HepG2 (cell line): ENCODE data around the gene COPS8. TPM values are rescaled to one million over a fixed set of nuclear protein-coding genes. Genes with fewer than 3 reads are reported as not detected.
A peak's percentile ranks its signal among the peaks of the same experiment; 100 is the strongest.

Experiments
- ATRX ChIP-seq: sonication (generic); formaldehyde crosslinking; IDR thresholded peaks from 2 replicates; pipeline ENCODE4 v1.4.0; 2020; ENCODE audit warnings: missing genetic modification reagents, borderline replicate concordance
- GLMP ChIP-seq: sonication (generic); formaldehyde crosslinking; IDR thresholded peaks from 2 replicates; pipeline ENCODE4 v1.9.0; 2021; ENCODE audit warnings: missing genetic modification reagents, mild to moderate bottlenecking, borderline replicate concordance
- IKZF4 ChIP-seq: sonication (generic); formaldehyde crosslinking; IDR thresholded peaks from 2 replicates; pipeline ENCODE4 v1.5.1; 2020; ENCODE audit warnings: borderline replicate concordance, mild to moderate bottlenecking, low read depth, missing genetic modification reagents; ENCODE audit errors: not compliant biosample characterization
- JDP2 ChIP-seq: sonication (generic); formaldehyde crosslinking; IDR thresholded peaks from 2 replicates; pipeline ENCODE4 v1.8.1; 2022; ENCODE audit warnings: missing genetic modification reagents, borderline replicate concordance
- SALL2 ChIP-seq: sonication (generic); formaldehyde crosslinking; IDR thresholded peaks from 2 replicates; pipeline ENCODE4 v1.8.1; 2023; ENCODE audit warnings: mild to moderate bottlenecking, missing genetic modification reagents, inconsistent platforms
- TBP ChIP-seq: sonication (generic); formaldehyde crosslinking; IDR thresholded peaks from 2 replicates; pipeline ENCODE4 v1.5.0; 2020; ENCODE audit warnings: missing genetic modification reagents
- ZBTB7A ChIP-seq: sonication (generic); formaldehyde crosslinking; IDR thresholded peaks from 2 replicates; pipeline ENCODE4 v1.8.0; 2022; ENCODE audit warnings: mild to moderate bottlenecking, missing genetic modification reagents
- ZNF274 ChIP-seq: sonication (generic); formaldehyde crosslinking; IDR thresholded peaks from 2 replicates; pipeline ENCODE4 v1.5.1; 2020; ENCODE audit warnings: mild to moderate bottlenecking, missing genetic modification reagents
- ZNF556 ChIP-seq: sonication (generic); formaldehyde crosslinking; IDR thresholded peaks from 2 replicates; pipeline ENCODE4 v1.4.0; 2020; ENCODE audit warnings: mild to moderate bottlenecking, missing genetic modification reagents, borderline replicate concordance
- ZNF747 ChIP-seq: sonication (generic); formaldehyde crosslinking; IDR thresholded peaks from 2 replicates; pipeline ENCODE4 v1.8.1; 2023; ENCODE audit warnings: missing genetic modification reagents, mild to moderate bottlenecking, borderline replicate concordance
- ZNF749 ChIP-seq: sonication (generic); formaldehyde crosslinking; IDR thresholded peaks from 2 replicates; pipeline ENCODE4 v1.8.0; 2022; ENCODE audit warnings: mild to moderate bottlenecking, missing genetic modification reagents, moderate library complexity, borderline replicate concordance
- ZNF75D ChIP-seq: sonication (generic); formaldehyde crosslinking; IDR thresholded peaks from 2 replicates; pipeline ENCODE4 v1.8.1; 2023; ENCODE audit warnings: missing genetic modification reagents, mild to moderate bottlenecking, borderline replicate concordance
- polyA plus RNA-seq, 8 experiments: library from polyadenylated mRNA; depleted of rRNA in 3 of 8; stranded (reverse) in 7 of 8; unstranded in 1 of 8; fragments of >200 nt; fragmentation: Illumina TruSeq in 4 of 8; extraction: Trizol in 4 of 8; gene quantifications; 2 replicates each; pipeline versions ENCODE4 v1.2.1 to v1.2.3, GENCODE V29; 2011 to 2016; ENCODE audit warnings: low read depth in 4 of 8, missing spikeins in 1 of 8, mixed read lengths in 1 of 8; ENCODE audit not compliant: insufficient read depth in 1 of 8
- total RNA-seq, 5 experiments: library from RNA; depleted of rRNA; stranded (reverse); fragments of >200 nt; fragmentation: Illumina TruSeq; extraction: Trizol; gene quantifications; 2 replicates each; pipeline ENCODE4 v1.2.3, GENCODE V29; 2016; ENCODE audit warnings: low read depth in 1 of 5
- TF ChIP-seq, protein P1 (sequence below): sonication (generic); formaldehyde crosslinking; IDR thresholded peaks from 2 replicates; pipeline ENCODE4 v1.4.0; 2020; ENCODE audit warnings: missing genetic modification reagents
- TF ChIP-seq, protein P2 (sequence below): sonication (generic); formaldehyde crosslinking; IDR thresholded peaks from 2 replicates; pipeline ENCODE4 v1.4.0; 2020; ENCODE audit warnings: mild to moderate bottlenecking, missing genetic modification reagents
- TF ChIP-seq, protein P3 (sequence below): sonication (generic); formaldehyde crosslinking; IDR thresholded peaks from 2 replicates; pipeline ENCODE4 v1.5.1; 2020; ENCODE audit warnings: missing genetic modification reagents, mild to moderate bottlenecking, borderline replicate concordance
- TF ChIP-seq, protein P4 (sequence below): sonication (generic); formaldehyde crosslinking; IDR thresholded peaks from 2 replicates; pipeline ENCODE4 v1.4.0; 2020; ENCODE audit warnings: missing genetic modification reagents

Gene COPS8
- total and polyA plus RNA-seq, 2 of the 13 experiments (the other 11 are each of a cell fraction or from before 2014, with no cell fraction given), result 86.3 to 96.6 TPM

GRCh38 chr2:237085248-237086221 lies at the start of gene COPS8 (continued):
- TF ChIP-seq, protein P1, sequence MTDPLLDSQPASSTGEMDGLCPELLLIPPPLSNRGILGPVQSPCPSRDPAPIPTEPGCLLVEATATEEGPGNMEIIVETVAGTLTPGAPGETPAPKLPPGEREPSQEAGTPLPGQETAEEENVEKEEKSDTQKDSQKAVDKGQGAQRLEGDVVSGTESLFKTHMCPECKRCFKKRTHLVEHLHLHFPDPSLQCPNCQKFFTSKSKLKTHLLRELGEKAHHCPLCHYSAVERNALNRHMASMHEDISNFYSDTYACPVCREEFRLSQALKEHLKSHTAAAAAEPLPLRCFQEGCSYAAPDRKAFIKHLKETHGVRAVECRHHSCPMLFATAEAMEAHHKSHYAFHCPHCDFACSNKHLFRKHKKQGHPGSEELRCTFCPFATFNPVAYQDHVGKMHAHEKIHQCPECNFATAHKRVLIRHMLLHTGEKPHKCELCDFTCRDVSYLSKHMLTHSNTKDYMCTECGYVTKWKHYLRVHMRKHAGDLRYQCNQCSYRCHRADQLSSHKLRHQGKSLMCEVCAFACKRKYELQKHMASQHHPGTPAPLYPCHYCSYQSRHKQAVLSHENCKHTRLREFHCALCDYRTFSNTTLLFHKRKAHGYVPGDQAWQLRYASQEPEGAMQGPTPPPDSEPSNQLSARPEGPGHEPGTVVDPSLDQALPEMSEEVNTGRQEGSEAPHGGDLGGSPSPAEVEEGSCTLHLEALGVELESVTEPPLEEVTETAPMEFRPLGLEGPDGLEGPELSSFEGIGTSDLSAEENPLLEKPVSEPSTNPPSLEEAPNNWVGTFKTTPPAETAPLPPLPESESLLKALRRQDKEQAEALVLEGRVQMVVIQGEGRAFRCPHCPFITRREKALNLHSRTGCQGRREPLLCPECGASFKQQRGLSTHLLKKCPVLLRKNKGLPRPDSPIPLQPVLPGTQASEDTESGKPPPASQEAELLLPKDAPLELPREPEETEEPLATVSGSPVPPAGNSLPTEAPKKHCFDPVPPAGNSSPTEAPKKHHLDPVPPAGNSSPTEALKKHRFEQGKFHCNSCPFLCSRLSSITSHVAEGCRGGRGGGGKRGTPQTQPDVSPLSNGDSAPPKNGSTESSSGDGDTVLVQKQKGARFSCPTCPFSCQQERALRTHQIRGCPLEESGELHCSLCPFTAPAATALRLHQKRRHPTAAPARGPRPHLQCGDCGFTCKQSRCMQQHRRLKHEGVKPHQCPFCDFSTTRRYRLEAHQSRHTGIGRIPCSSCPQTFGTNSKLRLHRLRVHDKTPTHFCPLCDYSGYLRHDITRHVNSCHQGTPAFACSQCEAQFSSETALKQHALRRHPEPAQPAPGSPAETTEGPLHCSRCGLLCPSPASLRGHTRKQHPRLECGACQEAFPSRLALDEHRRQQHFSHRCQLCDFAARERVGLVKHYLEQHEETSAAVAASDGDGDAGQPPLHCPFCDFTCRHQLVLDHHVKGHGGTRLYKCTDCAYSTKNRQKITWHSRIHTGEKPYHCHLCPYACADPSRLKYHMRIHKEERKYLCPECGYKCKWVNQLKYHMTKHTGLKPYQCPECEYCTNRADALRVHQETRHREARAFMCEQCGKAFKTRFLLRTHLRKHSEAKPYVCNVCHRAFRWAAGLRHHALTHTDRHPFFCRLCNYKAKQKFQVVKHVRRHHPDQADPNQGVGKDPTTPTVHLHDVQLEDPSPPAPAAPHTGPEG (CRISPR knock-in tag), result peak; percentile 93
- TF ChIP-seq, protein P2, sequence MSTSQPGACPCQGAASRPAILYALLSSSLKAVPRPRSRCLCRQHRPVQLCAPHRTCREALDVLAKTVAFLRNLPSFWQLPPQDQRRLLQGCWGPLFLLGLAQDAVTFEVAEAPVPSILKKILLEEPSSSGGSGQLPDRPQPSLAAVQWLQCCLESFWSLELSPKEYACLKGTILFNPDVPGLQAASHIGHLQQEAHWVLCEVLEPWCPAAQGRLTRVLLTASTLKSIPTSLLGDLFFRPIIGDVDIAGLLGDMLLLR (CRISPR knock-in tag), result no peak; the same call in 1 of the 2 replicates
- TF ChIP-seq ZNF75D (CRISPR knock-in tag), result 0 out of 2 replicates have a peak, but pooled peaks have one; percentile 51
- TF ChIP-seq ZBTB7A (CRISPR knock-in tag), result no peak
- TF ChIP-seq, protein P3, sequence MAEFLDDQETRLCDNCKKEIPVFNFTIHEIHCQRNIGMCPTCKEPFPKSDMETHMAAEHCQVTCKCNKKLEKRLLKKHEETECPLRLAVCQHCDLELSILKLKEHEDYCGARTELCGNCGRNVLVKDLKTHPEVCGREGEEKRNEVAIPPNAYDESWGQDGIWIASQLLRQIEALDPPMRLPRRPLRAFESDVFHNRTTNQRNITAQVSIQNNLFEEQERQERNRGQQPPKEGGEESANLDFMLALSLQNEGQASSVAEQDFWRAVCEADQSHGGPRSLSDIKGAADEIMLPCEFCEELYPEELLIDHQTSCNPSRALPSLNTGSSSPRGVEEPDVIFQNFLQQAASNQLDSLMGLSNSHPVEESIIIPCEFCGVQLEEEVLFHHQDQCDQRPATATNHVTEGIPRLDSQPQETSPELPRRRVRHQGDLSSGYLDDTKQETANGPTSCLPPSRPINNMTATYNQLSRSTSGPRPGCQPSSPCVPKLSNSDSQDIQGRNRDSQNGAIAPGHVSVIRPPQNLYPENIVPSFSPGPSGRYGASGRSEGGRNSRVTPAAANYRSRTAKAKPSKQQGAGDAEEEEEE (CRISPR knock-in tag), result peak; percentile 86
- peak; percentile 96; the same call in 1 of the 2 replicates for TF ChIP-seq TBP
- TF ChIP-seq ZNF274 (CRISPR knock-in tag), result peak; percentile 95
- no peak for TF ChIP-seq IKZF4 (CRISPR knock-in tag)
- TF ChIP-seq GLMP (CRISPR knock-in tag), result no peak
- TF ChIP-seq JDP2 (CRISPR knock-in tag), result no peak
- TF ChIP-seq ZNF556, result peak; percentile 94
- TF ChIP-seq, protein P4, sequence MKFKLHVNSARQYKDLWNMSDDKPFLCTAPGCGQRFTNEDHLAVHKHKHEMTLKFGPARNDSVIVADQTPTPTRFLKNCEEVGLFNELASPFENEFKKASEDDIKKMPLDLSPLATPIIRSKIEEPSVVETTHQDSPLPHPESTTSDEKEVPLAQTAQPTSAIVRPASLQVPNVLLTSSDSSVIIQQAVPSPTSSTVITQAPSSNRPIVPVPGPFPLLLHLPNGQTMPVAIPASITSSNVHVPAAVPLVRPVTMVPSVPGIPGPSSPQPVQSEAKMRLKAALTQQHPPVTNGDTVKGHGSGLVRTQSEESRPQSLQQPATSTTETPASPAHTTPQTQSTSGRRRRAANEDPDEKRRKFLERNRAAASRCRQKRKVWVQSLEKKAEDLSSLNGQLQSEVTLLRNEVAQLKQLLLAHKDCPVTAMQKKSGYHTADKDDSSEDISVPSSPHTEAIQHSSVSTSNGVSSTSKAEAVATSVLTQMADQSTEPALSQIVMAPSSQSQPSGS (CRISPR knock-in tag), result peak; percentile 96
- no peak; the same call in 1 of the 2 replicates for TF ChIP-seq ZNF749 (CRISPR knock-in tag)
- TF ChIP-seq ATRX (CRISPR knock-in tag), result no peak
- peak; percentile 89 for TF ChIP-seq ZNF747 (CRISPR knock-in tag)
- peak; percentile 99 for TF ChIP-seq SALL2 (CRISPR knock-in tag)
